H9 (cell line): ENCODE data around the gene ADAMTS13. TPM values are rescaled to one million over a fixed set of nuclear protein-coding genes. Genes with fewer than 3 reads are reported as not detected.

Source experiments
- DNase-seq: peaks from one replicate; pipeline ENCODE4 v3.0.0-alpha.2; 2017
- H2AFZ ChIP-seq: one replicate; pipeline ENCODE4 v1.6.1; 2013; ENCODE audit warnings: mild to moderate bottlenecking, low read length, control low read depth, moderate library complexity
- H2AK5ac ChIP-seq: 2 replicates; pipeline ENCODE4 v1.6.1; 2013; ENCODE audit warnings: low read length, control low read depth, mixed read lengths; ENCODE audit not compliant: insufficient read length
- H2BK120ac ChIP-seq: one replicate; pipeline ENCODE4 v1.6.1; 2013; ENCODE audit warnings: low read depth, mild to moderate bottlenecking, low read length, control low read depth, inconsistent platforms; ENCODE audit not compliant: poor library complexity, severe bottlenecking
- H2BK12ac ChIP-seq: 2 replicates; pipeline ENCODE4 v1.6.1; 2013; ENCODE audit warnings: low read length, control low read depth, mixed read lengths, low read depth; ENCODE audit not compliant: insufficient read length
- H2BK15ac ChIP-seq: 2 replicates; pipeline ENCODE4 v1.6.1; 2013; ENCODE audit warnings: low read depth, low read length, control low read depth
- H2BK20ac ChIP-seq: one replicate; pipeline ENCODE4 v1.6.1; 2013; ENCODE audit warnings: low read depth, mild to moderate bottlenecking, low read length, control low read depth, inconsistent platforms; ENCODE audit not compliant: poor library complexity, severe bottlenecking
- H2BK5ac ChIP-seq: 2 replicates; pipeline ENCODE4 v1.6.1; 2013; ENCODE audit warnings: low read length, control low read depth, mixed read lengths; ENCODE audit not compliant: insufficient read length
- H3K14ac ChIP-seq: 2 replicates; pipeline ENCODE4 v1.6.1; 2013; ENCODE audit warnings: low read length, control low read depth; ENCODE audit not compliant: insufficient read depth
- H3K18ac ChIP-seq: 2 replicates; pipeline ENCODE4 v1.6.1; 2013; ENCODE audit warnings: low read depth, mild to moderate bottlenecking, mixed read lengths, low read length, control low read depth; ENCODE audit not compliant: insufficient read length
- H3K23ac ChIP-seq: 2 replicates; pipeline ENCODE4 v1.6.1; 2013; ENCODE audit warnings: low read length, control low read depth, mixed read lengths, low read depth; ENCODE audit not compliant: insufficient read length
- H3K23me2 ChIP-seq: 2 replicates; pipeline ENCODE4 v1.6.1; 2013; ENCODE audit warnings: low read depth, mild to moderate bottlenecking, mixed read lengths, low read length, control low read depth; ENCODE audit not compliant: insufficient read length, poor library complexity, severe bottlenecking
- H3K27ac ChIP-seq: 2 replicates; pipeline ENCODE4 v1.5.1; 2013; ENCODE audit warnings: low read length, control low read depth, mixed read lengths, low read depth; ENCODE audit not compliant: insufficient read length
- H3K27me3 ChIP-seq: 2 replicates; pipeline ENCODE4 v1.6.1; 2013; ENCODE audit warnings: low read length, control low read depth, inconsistent platforms; ENCODE audit not compliant: insufficient read depth
- H3K4ac ChIP-seq: 2 replicates; pipeline ENCODE4 v1.6.1; 2013; ENCODE audit warnings: low read depth, mild to moderate bottlenecking, control low read depth, inconsistent platforms, low read length, moderate library complexity
- H3K4me1 ChIP-seq: 2 replicates; pipeline ENCODE4 v1.6.1; 2013; ENCODE audit warnings: low read length, control low read depth, inconsistent platforms; ENCODE audit not compliant: insufficient read depth
- H3K4me2 ChIP-seq: 2 replicates; pipeline ENCODE4 v1.6.1; 2013; ENCODE audit warnings: low read length, control low read depth, mixed read lengths; ENCODE audit not compliant: insufficient read length, insufficient read depth
- H3K56ac ChIP-seq: 2 replicates; pipeline ENCODE4 v1.6.1; 2013; ENCODE audit warnings: low read depth, mild to moderate bottlenecking, mixed read lengths, low read length, control low read depth; ENCODE audit not compliant: insufficient read length
- H3K79me1 ChIP-seq: 2 replicates; pipeline ENCODE4 v1.6.1; 2013; ENCODE audit warnings: low read depth, mild to moderate bottlenecking, moderate library complexity, low read length, control low read depth, inconsistent platforms; ENCODE audit not compliant: insufficient read depth, poor library complexity, severe bottlenecking
- H3K79me2 ChIP-seq: 2 replicates; pipeline ENCODE4 v1.6.1; 2013; ENCODE audit warnings: low read length, control low read depth, inconsistent platforms; ENCODE audit not compliant: insufficient read depth
- H3K9ac ChIP-seq: 2 replicates; pipeline ENCODE4 v1.6.1; 2013; ENCODE audit warnings: low read length, control low read depth, mixed read lengths; ENCODE audit not compliant: insufficient read length; ENCODE audit errors: extremely low read depth
- H3K9me3 ChIP-seq: one replicate; pipeline ENCODE4 v1.6.1; 2013; ENCODE audit warnings: low read depth, low read length, inconsistent platforms; ENCODE audit not compliant: control insufficient read depth
- H3T11ph ChIP-seq: one replicate; pipeline ENCODE4 v1.6.1; 2013; ENCODE audit warnings: mild to moderate bottlenecking, low read length, control low read depth, inconsistent platforms
- H4K20me1 ChIP-seq: one replicate; pipeline ENCODE4 v1.6.1; 2013; ENCODE audit not compliant: control insufficient read depth, insufficient read length, insufficient read depth
- H4K5ac ChIP-seq: 2 replicates; pipeline ENCODE4 v1.6.1; 2013; ENCODE audit warnings: low read depth, mild to moderate bottlenecking, mixed read lengths, low read length, control low read depth; ENCODE audit not compliant: insufficient read length
- H4K8ac ChIP-seq: replicated peaks from 2 replicates; pipeline ENCODE4 v1.6.1; 2013; ENCODE audit warnings: low read length, control low read depth, mixed read lengths, low read depth; ENCODE audit not compliant: insufficient read length
- H4K91ac ChIP-seq: 2 replicates; pipeline ENCODE4 v1.6.1; 2013; ENCODE audit warnings: low read depth, mild to moderate bottlenecking, moderate library complexity, mixed read lengths, low read length, control low read depth; ENCODE audit not compliant: insufficient read length
- H3K27ac Mint-ChIP-seq, 3 experiments: 2 replicates in 2 of 3; 3 replicates in 1 of 3; pipeline ENCODE4 v1.8.0; 2020 to 2021; ENCODE audit warnings: mixed read lengths in 3 of 3, mild to moderate bottlenecking in 1 of 3, moderate library complexity in 1 of 3
- H3K27me3 Mint-ChIP-seq: 2 replicates; pipeline ENCODE4 v1.8.0; 2021; ENCODE audit warnings: low read depth, mild to moderate bottlenecking, moderate library complexity, mixed read lengths
- H3K36me3 Mint-ChIP-seq, 3 experiments: 2 replicates in 2 of 3; 3 replicates in 1 of 3; pipeline ENCODE4 v1.8.0; 2020 to 2021; ENCODE audit warnings: low read depth in 3 of 3, mixed read lengths in 3 of 3; ENCODE audit not compliant: insufficient read depth in 1 of 3
- H3K4me1 Mint-ChIP-seq, 2 experiments: 2 replicates each; pipeline ENCODE4 v1.8.0; 2020; ENCODE audit warnings: mixed read lengths in 2 of 2
- H3K4me3 Mint-ChIP-seq, 2 experiments: 2 replicates in 1 of 2; 3 replicates in 1 of 2; pipeline ENCODE4 v1.8.0; 2020 to 2021; ENCODE audit warnings: mild to moderate bottlenecking in 2 of 2, mixed read lengths in 2 of 2, moderate library complexity in 1 of 2
- H3K9me3 Mint-ChIP-seq, 2 experiments: 2 replicates in 1 of 2; 3 replicates in 1 of 2; pipeline ENCODE4 v1.8.0; 2020; ENCODE audit warnings: mild to moderate bottlenecking in 2 of 2, mixed read lengths in 2 of 2, moderate library complexity in 1 of 2
- WGBS: extraction: QIAGEN DNeasy Blood & Tissue Kit; methylation state at CpG from one replicate; pipeline ENCODE4 v1.1.7; 2013; ENCODE audit warnings: missing lambda C conversion rate, low lambda C conversion rate, mixed read lengths; ENCODE audit not compliant: insufficient read length; ENCODE audit errors: extremely low coverage; 5-methylcytosine and 5-hydroxymethylcytosine counted together
- total RNA-seq: library from RNA; stranded (reverse); gene quantifications from 2 replicates; pipeline ENCODE4 v1.2.1, GENCODE V29; 2021
- TF ChIP-seq, protein P1 (sequence below): fragments of 200-600 bp; sonication (generic); conservative IDR thresholded peaks from 3 replicates; pipeline ENCODE4 v1.8.0; 2021; ENCODE audit warnings: antibody characterized with exemption, mild to moderate bottlenecking

Gene ADAMTS13
- total RNA-seq, 1 experiment from 2014 or later = 8.8 TPM

DNA sequence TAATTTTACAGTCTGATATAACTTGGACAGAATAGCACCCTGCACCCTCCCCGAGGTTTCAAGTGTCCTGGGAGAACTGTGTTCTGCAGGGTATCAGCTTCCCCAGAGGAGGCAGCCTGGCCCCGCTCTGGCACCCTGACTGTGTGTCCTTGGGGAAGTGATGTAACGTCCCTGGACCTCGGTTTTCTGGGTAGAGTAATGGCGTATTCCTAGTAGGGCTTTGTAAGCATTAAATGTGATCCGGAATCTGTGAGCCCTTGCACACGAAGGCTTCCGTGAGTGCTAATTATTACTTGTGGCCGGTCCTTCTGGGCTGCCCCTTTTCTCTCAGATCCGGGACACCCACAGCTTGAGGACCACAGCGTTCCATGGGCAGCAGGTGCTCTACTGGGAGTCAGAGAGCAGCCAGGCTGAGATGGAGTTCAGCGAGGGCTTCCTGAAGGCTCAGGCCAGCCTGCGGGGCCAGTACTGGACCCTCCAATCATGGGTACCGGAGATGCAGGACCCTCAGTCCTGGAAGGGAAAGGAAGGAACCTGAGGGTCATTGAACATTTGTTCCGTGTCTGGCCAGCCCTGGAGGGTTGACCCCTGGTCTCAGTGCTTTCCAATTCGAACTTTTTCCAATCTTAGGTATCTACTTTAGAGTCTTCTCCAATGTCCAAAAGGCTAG lies 36.6 kb downstream of the ADAMTS13 start:
- no CpG with 5 or more reads among the region's 16 CpGs for WGBS
- TF ChIP-seq, protein P1, sequence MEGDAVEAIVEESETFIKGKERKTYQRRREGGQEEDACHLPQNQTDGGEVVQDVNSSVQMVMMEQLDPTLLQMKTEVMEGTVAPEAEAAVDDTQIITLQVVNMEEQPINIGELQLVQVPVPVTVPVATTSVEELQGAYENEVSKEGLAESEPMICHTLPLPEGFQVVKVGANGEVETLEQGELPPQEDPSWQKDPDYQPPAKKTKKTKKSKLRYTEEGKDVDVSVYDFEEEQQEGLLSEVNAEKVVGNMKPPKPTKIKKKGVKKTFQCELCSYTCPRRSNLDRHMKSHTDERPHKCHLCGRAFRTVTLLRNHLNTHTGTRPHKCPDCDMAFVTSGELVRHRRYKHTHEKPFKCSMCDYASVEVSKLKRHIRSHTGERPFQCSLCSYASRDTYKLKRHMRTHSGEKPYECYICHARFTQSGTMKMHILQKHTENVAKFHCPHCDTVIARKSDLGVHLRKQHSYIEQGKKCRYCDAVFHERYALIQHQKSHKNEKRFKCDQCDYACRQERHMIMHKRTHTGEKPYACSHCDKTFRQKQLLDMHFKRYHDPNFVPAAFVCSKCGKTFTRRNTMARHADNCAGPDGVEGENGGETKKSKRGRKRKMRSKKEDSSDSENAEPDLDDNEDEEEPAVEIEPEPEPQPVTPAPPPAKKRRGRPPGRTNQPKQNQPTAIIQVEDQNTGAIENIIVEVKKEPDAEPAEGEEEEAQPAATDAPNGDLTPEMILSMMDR = no peak
- H3K4me2 ChIP-seq = peak overlapping the region; percentile 82
- no peak overlapping the region for H3K9ac ChIP-seq
- H4K5ac ChIP-seq = no peak overlapping the region
- H2BK5ac ChIP-seq = no peak overlapping the region
- H3K36me3 Mint-ChIP-seq = peaks cover 0 to 5% (median 0%) of the 10 kb centered on the region in 3 experiments; a peak in 3 of 7 replicates
- no peak overlapping the region for H2AK5ac ChIP-seq
- H3K4me1 Mint-ChIP-seq = peaks cover 18 to 33% of the 10 kb centered on the region in 2 experiments
- H3K27ac ChIP-seq = no peak overlapping the region
- H4K8ac ChIP-seq = no peak overlapping the region
- H2BK15ac ChIP-seq = no peak overlapping the region
- H2AFZ ChIP-seq = no peak overlapping the region
- no peak overlapping the region for H3K4ac ChIP-seq
- no peak overlapping the region for H4K91ac ChIP-seq
- H3K4me1 ChIP-seq = peaks cover 7% of the 10 kb centered on the region; the same call in 1 of the 2 replicates
- no peak overlapping the region for H3T11ph ChIP-seq
- peak overlapping the region; percentile 82 to 84 for H3K4me3 Mint-ChIP-seq
- H3K9me3 Mint-ChIP-seq = no peaks in the 10 kb centered on the region; a peak in 1 of 5 replicates
- H3K23me2 ChIP-seq = peaks cover 13% of the 10 kb centered on the region
- peaks cover 8% of the 10 kb centered on the region for H3K27me3 Mint-ChIP-seq
- no peak overlapping the region for H2BK20ac ChIP-seq
- no peak for DNase-seq
- peak overlapping the region in 1 of 3 experiments; percentile 59; a peak in 1 of 7 replicates for H3K27ac Mint-ChIP-seq
- H2BK120ac ChIP-seq = no peak overlapping the region
- H3K23ac ChIP-seq = no peak overlapping the region
- H3K9me3 ChIP-seq = no peaks in the 10 kb centered on the region
- H3K18ac ChIP-seq = no peak overlapping the region
- H2BK12ac ChIP-seq = no peak overlapping the region
- no peak overlapping the region for H3K56ac ChIP-seq
- H3K14ac ChIP-seq = no peak overlapping the region
- peaks cover 2% of the 10 kb centered on the region for H4K20me1 ChIP-seq
- no peaks in the 10 kb centered on the region for H3K79me2 ChIP-seq
- H3K27me3 ChIP-seq = no peaks in the 10 kb centered on the region
- no peaks in the 10 kb centered on the region for H3K79me1 ChIP-seq
